GM21529 (cell line): Measurements from ENCODE around the gene HCLS1.
"Not testable (repeated sequence)": the region's sequence is repeated elsewhere in the genome, so short reads cannot be mapped to it uniquely, and the experiment has no call there.

ENCODE experiments used
- ATAC-seq: cut with Tn5 transposase; IDR thresholded peaks from one replicate; pipeline ENCODE4 v1.9.1; 2021; ENCODE audit not compliant: unreplicated experiment

HCLS1 gene

DNA sequence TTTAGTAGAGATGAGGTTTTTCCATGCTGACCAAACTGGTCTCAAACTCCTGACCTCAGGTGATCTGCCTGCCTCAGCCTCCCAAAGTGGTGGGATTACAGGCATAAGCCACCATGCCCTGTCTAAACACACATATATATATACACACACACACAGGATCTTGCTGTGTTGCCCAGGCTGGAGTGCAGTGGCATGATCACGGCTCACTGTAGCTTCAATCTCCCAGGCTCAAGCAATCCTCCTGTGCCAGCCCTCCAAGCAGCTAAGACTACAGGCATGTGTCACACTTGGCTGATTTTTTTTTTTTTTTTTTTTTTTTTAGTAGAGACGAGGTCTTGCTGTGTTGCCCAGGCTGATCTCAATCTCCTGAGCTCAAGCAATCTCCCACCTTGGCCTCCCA lies 60.8 kb downstream of the HCLS1 start:
- ATAC-seq, result not testable (repeated sequence)

DNA sequence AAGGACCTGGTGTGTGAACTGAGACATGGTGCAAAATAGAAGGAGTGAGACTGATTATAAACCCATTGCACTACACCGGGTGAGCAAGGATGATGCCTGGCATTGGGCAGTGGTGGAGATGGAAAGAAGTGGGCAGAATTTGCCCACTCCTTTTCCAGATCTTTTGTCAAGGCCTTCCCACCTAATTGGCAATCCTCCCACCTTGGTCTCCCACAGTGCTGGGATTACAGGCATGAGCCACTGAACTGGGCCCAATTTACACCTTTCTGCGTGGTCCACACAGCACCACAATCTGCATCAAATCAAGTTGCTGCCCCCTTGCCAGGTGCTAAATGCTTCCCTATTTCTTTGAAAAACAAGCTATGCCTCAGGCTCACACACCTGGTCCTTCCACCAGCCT lies 62.1 kb downstream of the HCLS1 start:
- no peak for ATAC-seq

DNA sequence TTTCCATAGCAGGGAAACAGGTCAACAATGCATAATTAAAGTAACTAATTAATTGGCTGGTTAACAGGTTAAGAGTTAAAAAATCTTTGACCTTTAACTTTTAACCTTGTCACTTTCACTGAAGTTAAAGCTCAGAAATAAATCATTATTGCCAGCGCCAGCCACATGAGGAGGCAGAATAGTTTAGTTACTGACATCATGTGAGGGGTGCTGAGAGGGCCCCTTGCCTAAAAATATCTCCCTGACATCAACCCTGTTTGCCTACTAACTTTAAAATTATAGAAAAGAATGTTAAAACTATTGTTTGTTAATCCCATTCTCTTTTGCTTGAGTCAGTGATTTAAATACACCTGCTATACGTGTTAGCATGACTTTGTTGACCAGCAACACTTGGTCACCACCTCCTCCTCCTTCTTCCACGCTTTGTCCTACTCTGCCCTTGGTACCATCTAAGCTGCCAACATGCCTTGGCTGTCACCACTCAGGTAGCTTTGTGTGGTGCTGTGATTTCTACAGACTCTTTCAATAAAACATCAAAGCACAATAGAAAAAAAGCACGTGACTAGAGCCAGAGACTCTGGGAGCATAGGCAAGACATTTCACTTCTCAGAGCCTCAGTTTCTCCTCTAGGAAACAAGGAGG lies 64.8 kb downstream of the HCLS1 start:
- ATAC-seq, result no peak

DNA sequence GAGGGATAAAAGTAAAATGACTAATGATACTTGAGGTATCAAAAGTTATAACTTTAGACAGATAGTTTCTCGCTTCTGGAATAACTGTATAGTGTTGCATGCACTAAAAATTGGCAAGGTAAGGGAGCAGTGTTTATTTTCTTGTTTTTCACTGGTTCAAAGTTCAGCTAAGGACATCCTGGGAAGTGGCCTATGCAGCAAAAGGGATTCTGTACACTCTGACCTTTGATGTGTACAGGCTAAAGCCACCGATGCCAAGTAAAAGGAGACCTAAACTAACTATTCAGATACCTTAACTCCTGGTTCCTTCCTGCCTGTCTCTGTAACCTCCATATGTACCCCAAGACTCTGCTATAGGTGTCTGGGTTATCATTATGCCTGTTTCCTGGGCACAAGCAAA lies 65.9 kb downstream of the HCLS1 start:
- no peak for ATAC-seq

DNA sequence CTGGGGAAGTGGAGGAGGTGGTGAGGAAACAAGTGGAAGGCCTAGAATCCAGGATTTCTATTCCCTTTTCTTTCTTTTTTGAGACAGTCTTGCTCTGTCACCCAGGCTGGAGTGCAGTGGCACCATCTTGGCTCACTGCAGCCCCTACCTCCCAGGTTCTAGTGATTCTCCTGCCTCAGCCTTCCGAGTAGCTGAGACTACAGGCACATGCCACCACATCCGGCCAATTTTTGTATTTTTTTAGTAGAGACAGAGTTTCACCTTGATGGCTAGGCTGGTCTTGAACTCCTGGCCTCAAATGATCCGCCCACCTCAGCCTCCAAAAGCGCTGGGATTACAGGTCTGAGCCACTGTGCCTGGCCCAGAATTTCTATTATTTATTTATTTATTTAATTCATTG lies 66.9 kb downstream of the HCLS1 start:
- ATAC-seq, result not testable (repeated sequence)

DNA sequence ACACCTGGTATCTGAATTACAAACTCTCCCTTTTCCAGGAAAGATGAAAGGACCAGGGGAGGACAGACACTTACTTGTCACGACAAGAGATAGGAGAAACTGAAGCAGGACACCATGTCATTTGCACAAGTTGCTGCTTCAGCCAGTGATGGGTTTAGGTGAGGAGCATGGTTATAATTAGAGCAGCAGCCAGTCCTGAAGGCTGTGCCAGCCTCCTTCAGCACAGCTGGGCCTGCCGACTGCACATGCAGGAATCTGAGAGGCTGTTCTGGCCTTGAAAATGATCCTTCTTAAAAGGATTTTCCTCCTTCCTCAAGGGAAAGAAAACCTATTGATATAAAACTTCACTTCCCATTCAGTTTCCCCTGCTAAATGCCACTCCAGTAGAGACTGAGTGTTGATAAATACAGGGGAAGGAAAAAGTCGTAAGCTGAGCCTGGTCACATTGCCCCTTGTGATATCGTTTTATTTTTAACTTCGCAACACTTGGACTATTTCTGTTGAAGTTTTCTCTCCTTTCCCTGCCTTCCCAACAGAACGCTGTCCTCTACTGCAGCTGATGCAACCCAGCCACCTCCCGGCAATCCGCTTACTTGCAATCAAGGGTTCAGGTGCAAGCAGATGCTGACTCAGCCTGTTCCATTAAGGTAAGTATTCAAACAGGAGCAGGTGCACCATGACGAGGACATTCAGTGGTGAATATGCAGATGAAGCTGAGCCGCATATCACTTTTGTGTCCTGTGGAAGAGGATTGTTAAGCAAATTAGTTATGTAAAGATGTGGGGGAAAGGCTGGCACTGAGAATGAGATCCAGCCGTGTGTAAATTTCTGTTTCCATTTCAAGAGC lies 67.6 kb downstream of the HCLS1 start, which contains the start of gene FBXO40:
TSS of gene FBXO40 (plus strand) at position 524 of the 847 bp plus-strand sequence. CDS start 27,197 bp downstream, outside the sequence.
- ATAC-seq, result peak; percentile 75

DNA sequence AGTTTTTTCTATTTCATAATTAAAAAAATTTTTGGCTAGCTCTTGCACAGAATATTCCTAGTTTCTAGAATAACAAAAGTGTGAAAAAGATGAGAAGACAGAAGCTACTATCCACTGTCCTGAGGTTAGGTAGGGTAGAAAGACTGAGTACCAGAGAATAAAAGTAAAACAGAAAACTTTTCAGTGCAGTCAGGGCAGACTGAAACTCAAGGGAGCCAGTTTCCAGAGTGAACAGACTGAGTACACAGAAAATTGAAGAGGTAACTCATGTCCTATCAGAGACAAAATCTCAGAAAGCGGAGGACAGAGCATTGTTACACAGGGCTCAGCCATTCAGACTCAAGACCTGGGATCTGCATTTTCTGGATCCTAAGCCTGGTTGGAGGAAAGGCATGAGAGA lies 76.3 kb downstream of the HCLS1 start:
- ATAC-seq, result no peak

DNA sequence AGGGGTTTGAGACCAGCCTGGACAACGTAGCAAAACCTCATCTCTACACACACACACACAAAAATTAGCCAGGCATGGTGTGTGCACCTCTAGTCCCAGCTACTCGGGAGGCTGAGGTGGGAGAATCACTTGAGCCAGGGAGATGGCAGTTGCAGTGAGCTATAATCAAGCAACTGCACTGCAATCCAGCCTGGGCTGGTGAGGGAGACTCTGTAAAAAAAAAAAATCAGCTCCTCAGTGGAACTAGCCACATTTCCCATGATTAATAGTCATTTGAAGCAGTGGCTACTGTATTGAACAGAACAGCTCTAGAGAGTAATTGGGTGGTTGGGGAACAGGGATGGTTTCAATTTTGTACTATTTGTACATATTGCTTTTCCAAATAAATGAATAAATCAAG lies 79.0 kb downstream of the HCLS1 start:
- ATAC-seq, result no peak
